GM18507 (cell line): ENCODE data around the gene CYP2B6.
"Not testable (repeated sequence)": the region's sequence is repeated elsewhere in the genome, so short reads cannot be mapped to it uniquely, and the experiment has no call there.

Experiments
- DNase-seq: peaks from one replicate; pipeline ENCODE4 v3.0.0; 2011; ENCODE audit warnings: low read depth; ENCODE audit not compliant: insufficient read length; ENCODE audit errors: extremely low spot score
- FAIRE-seq: peaks from 2 replicates; lab custom pipeline; 2011; peaks lifted over from hg19 to GRCh38; lab: Jason Lieb, UNC

The CYP2B6 gene

GRCh38 chr19:40976724-40977123 lies 14.4 kb upstream of the CYP2B6 start:
- FAIRE-seq (no peak), DNase-seq (no peak)

GRCh38 chr19:40979759-40980158 lies 11.3 kb upstream of the CYP2B6 start:
- not testable (repeated sequence) for FAIRE-seq, DNase-seq

DNA sequence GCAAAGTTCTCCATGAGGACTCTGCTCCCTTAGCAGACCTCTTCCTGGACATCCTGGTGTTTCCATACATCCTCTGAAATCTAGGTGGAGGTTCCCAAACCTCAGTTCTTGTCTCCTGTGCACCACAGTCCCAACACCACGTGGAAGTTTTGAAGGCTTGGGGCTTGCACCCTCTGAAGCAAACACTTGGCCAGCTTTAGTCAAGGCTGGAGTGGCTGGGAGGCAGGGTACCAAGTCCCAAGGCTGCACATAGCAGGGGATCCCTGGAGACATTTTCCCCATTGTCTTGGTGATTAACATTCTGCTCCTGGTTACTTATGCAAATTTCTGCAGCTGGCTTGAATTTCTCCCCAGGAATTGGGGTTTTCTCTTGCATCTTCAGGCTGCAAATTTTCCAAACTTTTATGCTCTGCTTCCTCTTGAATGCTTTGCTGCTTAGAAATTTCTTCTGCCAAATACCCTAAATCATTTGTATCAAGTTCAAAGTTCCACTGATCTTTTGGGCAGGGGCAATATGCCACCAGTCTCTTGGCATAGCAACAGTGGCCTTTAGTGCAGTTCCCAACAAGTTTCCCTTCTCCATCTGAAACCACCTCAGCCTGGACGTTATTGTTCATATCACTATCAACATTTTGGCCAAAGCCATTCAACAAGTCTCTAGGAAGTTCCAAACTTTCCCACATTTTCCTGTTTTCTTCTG lies 10.2 kb upstream of the CYP2B6 start:
- DNase-seq, FAIRE-seq: not testable (repeated sequence)

GRCh38 chr19:40981591-40981990 lies 9.5 kb upstream of the CYP2B6 start:
- FAIRE-seq (no peak), DNase-seq (no peak)

DNA sequence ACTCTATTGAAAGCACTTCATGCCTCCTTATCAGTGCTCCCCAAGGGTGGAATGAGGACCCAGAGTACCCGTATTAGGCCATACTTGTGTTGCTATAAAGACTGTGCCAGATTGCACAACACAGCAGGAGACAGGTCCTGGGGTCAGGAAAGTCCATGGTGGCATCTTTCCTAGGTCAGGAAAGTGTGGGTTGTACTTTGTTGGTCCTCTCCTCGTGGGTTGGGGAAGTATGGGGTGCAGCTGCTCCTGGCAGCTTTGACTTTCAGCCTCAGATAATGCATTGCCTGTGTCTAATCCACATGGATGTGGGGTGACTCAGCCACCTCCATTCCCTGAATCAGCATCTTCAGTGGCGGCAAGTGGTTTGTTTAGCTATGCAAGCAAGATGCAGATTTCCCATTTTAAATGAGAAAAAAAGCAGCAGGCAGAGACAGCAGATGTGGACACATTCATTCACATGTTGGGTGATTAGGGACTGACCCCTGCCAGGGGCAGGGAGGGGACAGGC lies 8.4 kb upstream of the CYP2B6 start:
- no peak for FAIRE-seq
- DNase-seq: no peak

- FAIRE-seq (no peak), DNase-seq (no peak)
These were observed 1.6 kb upstream of the CYP2B6 start for GRCh38 chr19:40989453-40989852.

DNA sequence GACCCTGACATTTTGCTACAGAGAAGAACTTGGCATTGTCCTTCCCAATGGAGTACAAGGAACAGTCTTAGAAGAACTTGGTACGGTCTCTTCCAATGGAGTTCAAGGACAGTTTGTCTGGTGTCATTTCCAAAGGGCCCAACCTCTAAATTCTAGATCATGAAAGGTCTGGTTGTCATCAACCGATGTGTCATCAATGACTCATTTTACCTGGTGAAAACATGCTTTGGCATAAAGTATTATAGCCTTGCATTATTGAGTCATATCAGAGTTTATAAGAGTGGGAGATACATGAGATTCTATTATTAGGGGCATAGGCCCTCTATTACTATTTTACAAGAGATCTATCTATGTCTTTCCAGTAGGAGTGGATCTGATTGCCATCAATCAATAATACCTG lies 4.3 kb downstream of the CYP2B6 start:
- no peak for DNase-seq

DNA sequence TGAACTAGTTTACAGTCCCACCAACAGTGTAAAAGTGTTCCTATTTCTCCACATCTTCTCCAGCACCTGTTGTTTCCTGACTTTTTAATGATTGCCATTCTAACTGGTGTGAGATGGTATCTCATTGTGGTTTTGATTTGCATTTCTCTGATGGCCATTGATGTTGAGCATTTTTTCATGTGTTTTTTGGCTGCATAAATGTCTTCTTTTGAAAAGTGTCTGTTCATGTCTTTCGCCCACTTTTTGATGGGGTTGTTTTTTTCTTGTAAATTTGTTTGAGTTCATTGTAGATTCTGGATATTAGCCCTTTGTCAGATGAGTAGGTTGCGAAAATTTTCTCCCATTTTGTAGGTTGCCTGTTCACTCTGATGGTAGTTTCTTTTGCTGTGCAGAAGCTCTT lies 7.9 kb downstream of the CYP2B6 start:
- not testable (repeated sequence) for DNase-seq, FAIRE-seq

More for the DNA sequence above, 4.3 kb downstream of the CYP2B6 start:
- no peak for FAIRE-seq

GRCh38 chr19:41000310-41000737 lies 9.2 kb downstream of the CYP2B6 start:
- FAIRE-seq (no peak), DNase-seq (no peak)

DNA sequence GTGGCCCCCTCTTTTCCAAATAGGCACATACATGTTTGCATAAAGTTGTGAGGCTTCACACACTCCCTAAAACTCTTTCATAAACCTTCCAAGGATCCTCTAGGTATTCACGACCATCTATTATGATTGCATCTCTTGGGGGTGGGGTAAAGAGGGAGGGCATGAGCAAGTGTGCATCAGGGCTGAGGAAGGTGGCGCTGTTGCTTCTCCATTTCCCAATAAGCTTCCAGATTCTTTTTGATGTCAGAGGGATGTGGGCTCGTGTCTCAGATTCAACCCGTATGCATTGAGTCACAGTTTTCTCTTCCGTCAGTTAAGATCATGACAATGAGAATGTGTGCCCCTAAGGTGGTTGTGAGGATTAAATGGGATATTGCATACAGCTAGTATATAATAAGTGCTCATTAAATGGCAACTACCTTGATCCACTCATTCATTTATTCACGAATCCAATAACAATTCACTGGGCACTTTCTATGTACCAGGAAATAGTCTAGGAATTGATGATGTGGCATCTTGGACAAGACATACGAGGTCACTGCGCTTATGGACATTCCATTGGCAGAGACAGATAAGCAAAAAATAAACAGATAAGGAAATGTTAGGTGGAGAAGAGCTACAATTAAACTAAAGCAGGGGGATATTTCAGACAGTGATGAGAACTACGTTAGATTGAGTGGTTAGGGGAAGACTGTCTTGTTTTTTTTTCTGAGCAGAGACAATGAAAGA lies 10.3 kb downstream of the CYP2B6 start:
- FAIRE-seq: no peak
- DNase-seq: no peak

DNA sequence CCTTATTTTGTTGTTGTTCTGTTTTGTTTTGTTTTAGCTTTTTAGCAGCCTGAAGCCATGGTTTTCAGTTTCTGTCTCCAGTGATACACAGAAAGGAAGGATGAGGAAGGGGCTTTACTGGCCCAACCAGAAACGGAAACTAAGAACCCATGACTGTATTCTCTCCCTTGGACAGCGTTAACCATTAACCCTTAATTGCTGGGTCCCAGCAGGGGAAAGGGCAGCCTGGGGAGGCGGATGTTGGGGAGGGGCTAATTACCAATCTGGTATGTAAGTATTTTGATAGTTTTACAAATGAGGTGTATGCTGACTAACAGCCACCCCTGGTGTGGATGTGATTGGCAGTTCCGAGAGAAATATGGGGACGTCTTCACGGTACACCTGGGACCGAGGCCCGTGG lies 12.6 kb downstream of the CYP2B6 start:
- FAIRE-seq: not testable (repeated sequence)

DNA sequence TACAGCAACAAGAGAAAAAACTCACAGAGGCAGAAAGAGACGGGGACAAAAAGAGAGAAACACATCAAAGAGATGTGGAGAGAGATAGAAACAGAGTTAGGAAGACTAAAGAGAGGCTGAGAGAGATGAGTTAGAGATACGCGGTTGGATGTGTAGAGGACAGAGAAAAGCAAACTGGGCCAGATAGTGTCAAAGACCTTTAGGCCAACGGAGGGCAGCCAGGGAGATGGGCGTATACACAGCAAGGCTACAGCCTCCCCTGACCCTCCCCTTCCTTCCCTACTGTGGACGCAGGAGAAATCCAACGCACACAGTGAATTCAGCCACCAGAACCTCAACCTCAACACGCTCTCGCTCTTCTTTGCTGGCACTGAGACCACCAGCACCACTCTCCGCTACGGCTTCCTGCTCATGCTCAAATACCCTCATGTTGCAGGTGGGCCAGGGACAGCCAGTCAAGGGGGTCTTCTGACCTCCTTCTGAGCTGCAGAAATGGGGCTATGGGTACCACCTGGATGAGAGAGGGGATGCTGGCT lies 18.7 kb downstream of the CYP2B6 start:
- FAIRE-seq (no peak), DNase-seq (no peak)

More for the DNA sequence above, 12.6 kb downstream of the CYP2B6 start:
- DNase-seq: not testable (repeated sequence)

DNA sequence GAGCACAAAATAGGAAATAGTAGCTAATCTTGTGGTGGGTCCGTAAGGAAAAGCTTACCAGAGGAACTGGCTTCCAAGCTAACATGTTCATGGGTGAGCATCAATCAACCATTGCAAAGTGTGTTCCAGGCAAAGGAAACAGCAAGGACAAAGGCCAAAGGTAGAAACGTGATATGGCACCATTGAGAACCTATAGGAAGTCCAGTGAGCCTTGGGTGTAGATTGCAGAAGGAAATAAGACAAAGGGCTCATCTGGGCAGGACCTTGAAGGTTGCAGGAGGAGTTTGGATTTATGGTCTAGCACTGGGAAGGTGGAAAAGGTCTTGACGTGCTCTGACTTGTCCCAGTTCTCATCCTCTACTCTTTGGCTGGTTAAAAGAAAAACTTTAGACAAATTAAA lies 22.3 kb downstream of the CYP2B6 start:
- DNase-seq (no peak), FAIRE-seq (no peak)

DNA sequence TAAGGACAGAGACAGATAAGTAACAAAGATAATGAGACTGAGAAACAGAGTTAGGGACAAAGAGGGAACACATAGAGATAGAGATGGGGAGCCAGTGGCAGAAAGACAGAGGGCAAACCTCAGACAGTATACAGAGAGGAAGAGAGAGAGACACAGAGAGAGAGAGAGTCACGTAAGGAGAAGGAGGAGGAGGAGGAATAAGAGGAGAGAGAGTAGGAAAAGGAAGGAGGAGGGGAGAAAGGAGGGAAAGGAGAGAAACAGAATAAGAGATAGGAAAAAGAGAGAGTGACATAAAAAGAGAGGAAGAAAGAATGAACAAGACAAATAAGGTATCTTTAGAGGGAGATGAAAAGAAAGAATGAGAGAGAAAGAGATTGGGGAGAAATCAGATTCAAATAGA lies 23.6 kb downstream of the CYP2B6 start:
- FAIRE-seq (no peak), DNase-seq (no peak)

DNA sequence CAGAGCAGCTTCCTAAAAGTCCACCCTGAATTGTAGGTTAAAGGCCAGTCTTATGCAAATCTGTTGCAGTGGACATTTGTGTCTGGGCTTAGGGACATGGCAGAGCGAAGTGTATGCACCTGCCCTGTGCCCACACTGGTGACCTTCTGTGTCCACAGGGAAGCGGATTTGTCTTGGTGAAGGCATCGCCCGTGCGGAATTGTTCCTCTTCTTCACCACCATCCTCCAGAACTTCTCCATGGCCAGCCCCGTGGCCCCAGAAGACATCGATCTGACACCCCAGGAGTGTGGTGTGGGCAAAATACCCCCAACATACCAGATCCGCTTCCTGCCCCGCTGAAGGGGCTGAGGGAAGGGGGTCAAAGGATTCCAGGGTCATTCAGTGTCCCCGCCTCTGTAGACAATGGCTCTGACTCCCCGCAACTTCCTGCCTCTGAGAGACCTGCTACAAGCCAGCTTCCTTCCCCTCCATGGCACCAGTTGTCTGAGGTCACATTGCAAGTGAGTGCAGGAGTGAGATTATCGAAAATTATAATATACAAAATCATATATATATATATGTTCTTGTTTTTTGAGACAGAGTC lies 25.5 kb downstream of the CYP2B6 start:
- DNase-seq (no peak), FAIRE-seq (no peak)

GRCh38 chr19:41018736-41019290 lies 27.7 kb downstream of the CYP2B6 start:
- no peak for DNase-seq
- FAIRE-seq: no peak

GRCh38 chr19:41019346-41019745 lies 28.3 kb downstream of the CYP2B6 start:
- no peak for FAIRE-seq
- DNase-seq: no peak

- DNase-seq: no peak
- FAIRE-seq: no peak
These were observed 32.1 kb downstream of the CYP2B6 start for GRCh38 chr19:41023193-41023592.

DNA sequence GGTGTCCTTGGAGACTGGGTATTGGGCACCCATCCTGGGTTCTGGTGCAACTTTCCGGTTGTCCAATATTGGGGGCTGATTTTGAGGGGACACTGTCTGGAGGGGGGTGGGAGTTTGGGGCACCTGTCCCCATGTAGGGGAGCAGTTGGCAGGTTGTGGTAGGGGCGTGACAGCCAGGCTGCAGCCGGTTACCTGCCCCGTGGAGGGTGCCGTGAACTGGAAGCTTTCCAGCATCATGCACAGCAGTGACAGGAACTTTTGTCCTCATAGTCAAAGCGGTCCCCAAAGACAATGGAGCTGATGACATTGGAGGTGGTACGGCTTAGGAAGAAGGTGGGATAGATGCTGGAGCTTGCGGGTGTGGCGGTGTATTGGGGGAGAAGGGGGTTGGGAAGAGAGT lies 34.3 kb downstream of the CYP2B6 start:
- FAIRE-seq: no peak

GRCh38 chr19:41025871-41026270 lies 34.8 kb downstream of the CYP2B6 start:
- DNase-seq (no peak), FAIRE-seq (no peak)

More for the DNA sequence above, 34.3 kb downstream of the CYP2B6 start:
- DNase-seq: no peak
